HepG2 (cell line): ENCODE results near the gene GCM1. TPM values are rescaled to one million over a fixed set of nuclear protein-coding genes. Genes with fewer than 3 reads are reported as not detected.

Source experiments
- AHR ChIP-seq: IDR thresholded peaks from 2 replicates; pipeline ENCODE4 v1.6.1; 2018; ENCODE audit warnings: missing genetic modification reagents, missing compliant biosample characterization
- EHMT2 ChIP-seq: fragments of 200-600 bp; sonication (generic); IDR thresholded peaks from 2 replicates; pipeline ENCODE4 v1.7.0; 2017; ENCODE audit warnings: antibody characterized with exemption, low read depth, low read length, borderline replicate concordance
- FOSL2 ChIP-seq: sonication (generic); formaldehyde crosslinking; IDR thresholded peaks from 2 replicates; pipeline ENCODE4 v1.4.0; 2020; ENCODE audit warnings: missing genetic modification reagents
- GATA4 ChIP-seq: sonication (generic); IDR thresholded peaks from 2 replicates; pipeline ENCODE4 v1.6.1; 2016; ENCODE audit warnings: antibody characterized with exemption, low read depth, borderline replicate concordance
- HNF4A ChIP-seq: sonication (generic); formaldehyde crosslinking; IDR thresholded peaks from 2 replicates; pipeline ENCODE4 v1.4.0; 2020; ENCODE audit warnings: missing genetic modification reagents
- MAZ ChIP-seq, 2 experiments: sonication (generic) in 1 of 2; formaldehyde crosslinking in 1 of 2; IDR thresholded peaks; 2 replicates each; pipeline versions ENCODE4 v1.5.0 to v1.6.1; 2012 to 2020; ENCODE audit warnings: low read depth in 2 of 2, mild to moderate bottlenecking in 2 of 2, borderline replicate concordance in 1 of 2, improper control_type of control experiment in 1 of 2, low read length in 1 of 2, missing genetic modification reagents in 1 of 2, moderate library complexity in 1 of 2
- NCOA1 ChIP-seq: sonication (generic); formaldehyde crosslinking; IDR thresholded peaks from 2 replicates; pipeline ENCODE4 v1.9.0; 2021; ENCODE audit warnings: missing genetic modification reagents
- NR2F1 ChIP-seq, 2 experiments: fragments of 450-650 bp in 1 of 2; formaldehyde crosslinking in 1 of 2; IDR thresholded peaks; 2 replicates each; pipeline versions ENCODE4 v1.5.0 to v1.6.1; 2016 to 2020; ENCODE audit warnings: mild to moderate bottlenecking in 1 of 2, missing compliant biosample characterization in 1 of 2, missing genetic modification reagents in 1 of 2, moderate library complexity in 1 of 2
- PCBP1 ChIP-seq: fragments of 200-400 bp; formaldehyde crosslinking; IDR thresholded peaks from 2 replicates; pipeline ENCODE4 v1.6.1; 2017; ENCODE audit warnings: mild to moderate bottlenecking, low read depth, low read length, borderline replicate concordance
- SOX13 ChIP-seq, 3 experiments: fragments of 450-650 bp in 1 of 3; sonication (generic) in 1 of 3; formaldehyde crosslinking in 1 of 3; IDR thresholded peaks in 2 of 3; conservative IDR thresholded peaks in 1 of 3; 2 replicates each; pipeline versions ENCODE4 v1.5.0 to v1.6.1; 2016 to 2020; ENCODE audit warnings: antibody characterized with exemption in 1 of 3, mild to moderate bottlenecking in 1 of 3, missing compliant biosample characterization in 1 of 3, missing genetic modification reagents in 1 of 3, moderate library complexity in 1 of 3
- SOX5 ChIP-seq: IDR thresholded peaks from 2 replicates; pipeline ENCODE4 v1.6.1; 2016; ENCODE audit warnings: borderline replicate concordance
- ZBTB7B ChIP-seq: sonication (generic); formaldehyde crosslinking; IDR thresholded peaks from 2 replicates; pipeline ENCODE4 v1.4.0; 2020; ENCODE audit warnings: missing genetic modification reagents
- ZNF263 ChIP-seq: sonication (generic); formaldehyde crosslinking; IDR thresholded peaks from 2 replicates; pipeline ENCODE4 v1.4.0; 2020; ENCODE audit warnings: missing genetic modification reagents
- ZNF572 ChIP-seq: sonication (generic); formaldehyde crosslinking; IDR thresholded peaks from 2 replicates; pipeline ENCODE4 v1.5.1; 2020; ENCODE audit warnings: mild to moderate bottlenecking, missing genetic modification reagents
- ZNF577 ChIP-seq: sonication (generic); formaldehyde crosslinking; IDR thresholded peaks from 2 replicates; pipeline ENCODE4 v1.4.0; 2020; ENCODE audit warnings: mild to moderate bottlenecking, low read depth, missing genetic modification reagents, borderline replicate concordance
- ZNF614 ChIP-seq: IDR thresholded peaks from 2 replicates; pipeline ENCODE4 v1.6.1; 2018; ENCODE audit warnings: missing biosample characterization, missing genetic modification reagents, inconsistent platforms, borderline replicate concordance
- ZNF75D ChIP-seq: sonication (generic); formaldehyde crosslinking; IDR thresholded peaks from 2 replicates; pipeline ENCODE4 v1.8.1; 2023; ENCODE audit warnings: missing genetic modification reagents, mild to moderate bottlenecking, borderline replicate concordance
- ZNF878 ChIP-seq: sonication (generic); formaldehyde crosslinking; IDR thresholded peaks from 2 replicates; pipeline ENCODE4 v1.8.1; 2023; ENCODE audit warnings: mild to moderate bottlenecking, missing genetic modification reagents, moderate library complexity
- ZSCAN9 ChIP-seq: IDR thresholded peaks from 2 replicates; pipeline ENCODE4 v1.6.1; 2016; ENCODE audit warnings: borderline replicate concordance
- polyA plus RNA-seq, 8 experiments: library from polyadenylated mRNA; depleted of rRNA in 3 of 8; stranded (reverse) in 7 of 8; unstranded in 1 of 8; fragments of >200 nt; fragmentation: Illumina TruSeq in 4 of 8; extraction: Trizol in 4 of 8; gene quantifications; 2 replicates each; pipeline versions ENCODE4 v1.2.1 to v1.2.3, GENCODE V29; 2011 to 2016; ENCODE audit warnings: low read depth in 4 of 8, missing spikeins in 1 of 8, mixed read lengths in 1 of 8; ENCODE audit not compliant: insufficient read depth in 1 of 8
- total RNA-seq, 5 experiments: library from RNA; depleted of rRNA; stranded (reverse); fragments of >200 nt; fragmentation: Illumina TruSeq; extraction: Trizol; gene quantifications; 2 replicates each; pipeline ENCODE4 v1.2.3, GENCODE V29; 2016; ENCODE audit warnings: low read depth in 1 of 5
- TF ChIP-seq, protein P1 (sequence below): sonication (generic); formaldehyde crosslinking; IDR thresholded peaks from 2 replicates; pipeline ENCODE4; 2020; ENCODE audit warnings: missing genetic modification reagents, mild to moderate bottlenecking, borderline replicate concordance
- TF ChIP-seq, protein P2 (sequence below): sonication (generic); formaldehyde crosslinking; IDR thresholded peaks from 2 replicates; pipeline ENCODE4 v1.4.0; 2020; ENCODE audit warnings: missing genetic modification reagents
- TF ChIP-seq, protein P3 (sequence below): sonication (generic); formaldehyde crosslinking; IDR thresholded peaks from 2 replicates; pipeline ENCODE4 v1.5.0; 2020; ENCODE audit warnings: mild to moderate bottlenecking, missing genetic modification reagents, moderate library complexity
- TF ChIP-seq, protein P4 (sequence below): sonication (generic); formaldehyde crosslinking; IDR thresholded peaks from 2 replicates; pipeline ENCODE4 v1.4.0; 2020; ENCODE audit warnings: missing genetic modification reagents, mild to moderate bottlenecking, borderline replicate concordance

GCM1 gene
- total and polyA plus RNA-seq, 2 of the 13 experiments (the other 11 are each of a cell fraction or from before 2014, with no cell fraction given) = 0.04 to 0.13 TPM

DNA sequence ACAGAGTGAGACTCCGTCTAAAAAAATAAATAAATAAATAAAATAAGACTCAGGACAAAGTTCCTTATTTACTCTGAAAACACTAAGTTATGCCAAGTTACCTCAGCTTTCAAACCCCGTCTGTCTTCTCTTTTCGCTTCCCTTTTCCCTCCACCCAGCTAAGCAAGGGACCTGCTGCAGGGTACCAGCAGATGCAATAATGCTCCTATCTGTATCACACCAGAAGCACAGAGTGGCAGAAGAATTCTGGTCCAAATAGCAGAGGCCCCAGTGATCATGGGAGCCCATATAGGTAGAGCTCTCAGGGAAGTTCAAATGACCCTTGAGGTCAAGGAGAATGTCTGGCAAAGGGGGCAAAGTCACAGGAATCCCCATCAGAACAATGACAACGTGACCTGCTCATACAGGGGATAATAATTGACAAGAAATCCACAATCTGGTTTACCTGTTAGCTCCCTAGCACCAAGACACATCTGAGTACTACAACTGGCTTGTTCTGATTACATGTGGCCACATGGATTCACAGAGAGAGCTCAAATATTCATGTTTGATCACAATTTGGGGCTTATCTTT, 8.7 kb downstream of the GCM1 start (continued):
- TF ChIP-seq, protein P1, sequence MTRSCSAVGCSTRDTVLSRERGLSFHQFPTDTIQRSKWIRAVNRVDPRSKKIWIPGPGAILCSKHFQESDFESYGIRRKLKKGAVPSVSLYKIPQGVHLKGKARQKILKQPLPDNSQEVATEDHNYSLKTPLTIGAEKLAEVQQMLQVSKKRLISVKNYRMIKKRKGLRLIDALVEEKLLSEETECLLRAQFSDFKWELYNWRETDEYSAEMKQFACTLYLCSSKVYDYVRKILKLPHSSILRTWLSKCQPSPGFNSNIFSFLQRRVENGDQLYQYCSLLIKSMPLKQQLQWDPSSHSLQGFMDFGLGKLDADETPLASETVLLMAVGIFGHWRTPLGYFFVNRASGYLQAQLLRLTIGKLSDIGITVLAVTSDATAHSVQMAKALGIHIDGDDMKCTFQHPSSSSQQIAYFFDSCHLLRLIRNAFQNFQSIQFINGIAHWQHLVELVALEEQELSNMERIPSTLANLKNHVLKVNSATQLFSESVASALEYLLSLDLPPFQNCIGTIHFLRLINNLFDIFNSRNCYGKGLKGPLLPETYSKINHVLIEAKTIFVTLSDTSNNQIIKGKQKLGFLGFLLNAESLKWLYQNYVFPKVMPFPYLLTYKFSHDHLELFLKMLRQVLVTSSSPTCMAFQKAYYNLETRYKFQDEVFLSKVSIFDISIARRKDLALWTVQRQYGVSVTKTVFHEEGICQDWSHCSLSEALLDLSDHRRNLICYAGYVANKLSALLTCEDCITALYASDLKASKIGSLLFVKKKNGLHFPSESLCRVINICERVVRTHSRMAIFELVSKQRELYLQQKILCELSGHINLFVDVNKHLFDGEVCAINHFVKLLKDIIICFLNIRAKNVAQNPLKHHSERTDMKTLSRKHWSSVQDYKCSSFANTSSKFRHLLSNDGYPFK (CRISPR knock-in tag) = no peak
- TF ChIP-seq ZNF263 (CRISPR knock-in tag) = no peak
- no peak for TF ChIP-seq PCBP1
- TF ChIP-seq, protein P2, sequence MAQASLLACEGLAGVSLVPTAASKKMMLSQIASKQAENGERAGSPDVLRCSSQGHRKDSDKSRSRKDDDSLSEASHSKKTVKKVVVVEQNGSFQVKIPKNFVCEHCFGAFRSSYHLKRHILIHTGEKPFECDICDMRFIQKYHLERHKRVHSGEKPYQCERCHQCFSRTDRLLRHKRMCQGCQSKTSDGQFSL (CRISPR knock-in tag) = no peak
- no peak for TF ChIP-seq ZNF614 (CRISPR knock-in tag)
- no peak for TF ChIP-seq ZNF577
- TF ChIP-seq ZSCAN9 (CRISPR knock-in tag) = no peak
- no peak for TF ChIP-seq GATA4
- no peak for TF ChIP-seq NCOA1 (CRISPR knock-in tag)
- TF ChIP-seq ZNF75D = no peak
- TF ChIP-seq NR2F1 (CRISPR knock-in tag; IDR thresholded peaks at IDR 0.05) = peak in 1 of 2 experiments; percentile 19; a peak in 1 of 4 replicates
- no peak for TF ChIP-seq ZNF572
- TF ChIP-seq ZBTB7B = no peak
- TF ChIP-seq, protein P3, sequence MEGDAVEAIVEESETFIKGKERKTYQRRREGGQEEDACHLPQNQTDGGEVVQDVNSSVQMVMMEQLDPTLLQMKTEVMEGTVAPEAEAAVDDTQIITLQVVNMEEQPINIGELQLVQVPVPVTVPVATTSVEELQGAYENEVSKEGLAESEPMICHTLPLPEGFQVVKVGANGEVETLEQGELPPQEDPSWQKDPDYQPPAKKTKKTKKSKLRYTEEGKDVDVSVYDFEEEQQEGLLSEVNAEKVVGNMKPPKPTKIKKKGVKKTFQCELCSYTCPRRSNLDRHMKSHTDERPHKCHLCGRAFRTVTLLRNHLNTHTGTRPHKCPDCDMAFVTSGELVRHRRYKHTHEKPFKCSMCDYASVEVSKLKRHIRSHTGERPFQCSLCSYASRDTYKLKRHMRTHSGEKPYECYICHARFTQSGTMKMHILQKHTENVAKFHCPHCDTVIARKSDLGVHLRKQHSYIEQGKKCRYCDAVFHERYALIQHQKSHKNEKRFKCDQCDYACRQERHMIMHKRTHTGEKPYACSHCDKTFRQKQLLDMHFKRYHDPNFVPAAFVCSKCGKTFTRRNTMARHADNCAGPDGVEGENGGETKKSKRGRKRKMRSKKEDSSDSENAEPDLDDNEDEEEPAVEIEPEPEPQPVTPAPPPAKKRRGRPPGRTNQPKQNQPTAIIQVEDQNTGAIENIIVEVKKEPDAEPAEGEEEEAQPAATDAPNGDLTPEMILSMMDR (CRISPR knock-in tag) = no peak
- TF ChIP-seq FOSL2 = no peak
- peak; percentile 81 for TF ChIP-seq SOX5 (CRISPR knock-in tag)
- peak; percentile 70 for TF ChIP-seq HNF4A (CRISPR knock-in tag)
- TF ChIP-seq AHR = no peak
- peak; percentile 42; the same call in 1 of the 2 replicates for TF ChIP-seq SOX13 (IDR thresholded peaks at IDR 0.05)
- peak in 1 of 2 experiments; percentile 88; a peak in 2 of 4 replicates for TF ChIP-seq SOX13 (CRISPR knock-in tag; conservative IDR thresholded peaks at IDR 0.05 in 1 of 2, IDR thresholded peaks at IDR 0.05 in 1 of 2)
- TF ChIP-seq EHMT2 = no peak
- TF ChIP-seq ZNF878 (CRISPR knock-in tag) = no peak
- TF ChIP-seq, protein P4, sequence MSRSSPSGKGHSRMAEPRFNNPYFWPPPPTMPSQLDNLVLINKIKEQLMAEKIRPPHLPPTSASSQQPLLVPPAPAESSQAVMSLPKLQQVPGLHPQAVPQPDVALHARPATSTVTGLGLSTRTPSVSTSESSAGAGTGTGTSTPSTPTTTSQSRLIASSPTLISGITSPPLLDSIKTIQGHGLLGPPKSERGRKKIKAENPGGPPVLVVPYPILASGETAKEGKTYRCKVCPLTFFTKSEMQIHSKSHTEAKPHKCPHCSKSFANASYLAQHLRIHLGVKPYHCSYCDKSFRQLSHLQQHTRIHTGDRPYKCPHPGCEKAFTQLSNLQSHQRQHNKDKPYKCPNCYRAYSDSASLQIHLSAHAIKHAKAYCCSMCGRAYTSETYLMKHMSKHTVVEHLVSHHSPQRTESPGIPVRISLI (CRISPR knock-in tag) = no peak
- no peak for TF ChIP-seq MAZ (IDR thresholded peaks at IDR 0.05; ENCODE audit: borderline replicate concordance, low read depth, low read length)
- TF ChIP-seq MAZ (CRISPR knock-in tag; IDR thresholded peaks at IDR 0.05; ENCODE audit: low read depth) = no peak
